Urinary bladder (tissue), 4 donors: ENCODE data around the gene LDLRAD3. TPM values are rescaled to one million over a fixed set of nuclear protein-coding genes. Genes with fewer than 3 reads are reported as not detected.

Source experiments
- DNase-seq: peaks from one replicate; pipeline ENCODE4 v3.0.0-alpha.2; 2015; ENCODE audit errors: extremely low spot score
- H3K27ac ChIP-seq: one replicate; pipeline ENCODE4 v1.5.1; 2013; ENCODE audit warnings: low read depth, mild to moderate bottlenecking, moderate library complexity
- H3K36me3 ChIP-seq: one replicate; pipeline ENCODE4 v1.6.1; 2013; ENCODE audit warnings: mild to moderate bottlenecking, moderate library complexity; ENCODE audit not compliant: insufficient read depth
- H3K4me1 ChIP-seq: one replicate; pipeline ENCODE4 v1.6.1; 2013; ENCODE audit warnings: mild to moderate bottlenecking, moderate library complexity; ENCODE audit not compliant: insufficient read depth
- H3K4me3 ChIP-seq: one replicate; pipeline ENCODE4 v1.5.1; 2013; ENCODE audit warnings: low read depth, low read length
- WGBS: extraction: QIAGEN DNeasy Blood & Tissue Kit; methylation state at CpG from one replicate; pipeline ENCODE4 v1.1.7; 2013; 5-methylcytosine and 5-hydroxymethylcytosine counted together
- polyA plus RNA-seq: library from polyadenylated mRNA; stranded (reverse); fragments of 200-250 nt; gene quantifications from one replicate; pipeline ENCODE4 v1.2.3, GENCODE V29; 2013
- total RNA-seq: library from RNA; depleted of rRNA; stranded (reverse); fragments of >200 nt; gene quantifications from one replicate; pipeline ENCODE4 v1.2.3, GENCODE V29; 2014
- donor health status: healthy with polysubstance abuse.
- donor health status: healthy.

The LDLRAD3 gene
- total and polyA plus RNA-seq, 2 donors = 7.2 to 13.8 TPM

- H3K27ac ChIP-seq = no peak overlapping the region
- DNase-seq = no peak
These were observed 125.8 kb downstream of the LDLRAD3 start for GRCh38 chr11:36069576-36070212.

GRCh38 chr11:36070213-36070953 lies 126.5 kb downstream of the LDLRAD3 start:
- 74% methylated on average over 5 of the region's 5 CpGs for WGBS
- no peaks in the 10 kb centered on the region for H3K36me3 ChIP-seq
- H3K4me1 ChIP-seq = no peaks in the 10 kb centered on the region
- H3K27ac ChIP-seq = no peak overlapping the region
- no peak for DNase-seq
- no peak overlapping the region for H3K4me3 ChIP-seq

More at GRCh38 chr11:36069576-36070212, 125.8 kb downstream of the LDLRAD3 start:
- Histone ChIP-seq H3K4me3 (no peak overlapping the region), H3K36me3 (no peaks in the 10 kb centered on the region), H3K4me1 (no peaks in the 10 kb centered on the region)
- 88% methylated on average over 10 of the region's 10 CpGs for WGBS

GRCh38 chr11:36070954-36071330 lies 127.1 kb downstream of the LDLRAD3 start:
- Histone ChIP-seq H3K36me3 (no peaks in the 10 kb centered on the region), H3K4me1 (no peaks in the 10 kb centered on the region), H3K4me3 (no peak overlapping the region), H3K27ac (no peak overlapping the region)
- DNase-seq = no peak
- WGBS = 94% methylated on average over 5 of the region's 5 CpGs

GRCh38 chr11:36071917-36072500 lies 128.1 kb downstream of the LDLRAD3 start:
- Histone ChIP-seq H3K4me3 (no peak overlapping the region), H3K27ac (no peak overlapping the region), H3K36me3 (no peaks in the 10 kb centered on the region), H3K4me1 (no peaks in the 10 kb centered on the region)
- no peak for DNase-seq
- 76% methylated on average over 2 of the region's 2 CpGs for WGBS

- Histone ChIP-seq H3K36me3 (no peaks in the 10 kb centered on the region), H3K4me1 (no peaks in the 10 kb centered on the region), H3K4me3 (no peak overlapping the region), H3K27ac (no peak overlapping the region)
- WGBS = 50% methylated on average over 9 of the region's 9 CpGs
- DNase-seq = no peak
These were observed 129.7 kb downstream of the LDLRAD3 start for GRCh38 chr11:36073411-36074203.

GRCh38 chr11:36074941-36075431 lies 131.1 kb downstream of the LDLRAD3 start:
- no peak overlapping the region for H3K27ac ChIP-seq
- DNase-seq = no peak
- WGBS = 65% methylated on average over 2 of the region's 2 CpGs

GRCh38 chr11:36077368-36077767 lies 133.5 kb downstream of the LDLRAD3 start:
- Histone ChIP-seq H3K36me3 (no peaks in the 10 kb centered on the region), H3K4me3 (no peak overlapping the region), H3K27ac (no peak overlapping the region), H3K4me1 (no peaks in the 10 kb centered on the region)
- DNase-seq = no peak
- WGBS = 98% methylated on average over 4 of the region's 4 CpGs

More at GRCh38 chr11:36074941-36075431, 131.1 kb downstream of the LDLRAD3 start:
- no peaks in the 10 kb centered on the region for H3K36me3 ChIP-seq
- no peak overlapping the region for H3K4me3 ChIP-seq
- no peaks in the 10 kb centered on the region for H3K4me1 ChIP-seq

GRCh38 chr11:36077886-36078685 lies 134.2 kb downstream of the LDLRAD3 start:
- 92% methylated on average over 10 of the region's 10 CpGs for WGBS
- no peak overlapping the region for H3K27ac ChIP-seq
- no peak overlapping the region for H3K4me3 ChIP-seq
- H3K4me1 ChIP-seq = no peaks in the 10 kb centered on the region
- no peaks in the 10 kb centered on the region for H3K36me3 ChIP-seq
- no peak for DNase-seq

GRCh38 chr11:36078686-36079055 lies 134.8 kb downstream of the LDLRAD3 start:
- Histone ChIP-seq H3K36me3 (no peaks in the 10 kb centered on the region), H3K4me1 (no peaks in the 10 kb centered on the region), H3K4me3 (no peak overlapping the region), H3K27ac (no peak overlapping the region)
- WGBS = 92% methylated on average over 11 of the region's 11 CpGs
- no peak for DNase-seq

GRCh38 chr11:36079878-36080675 lies 136.2 kb downstream of the LDLRAD3 start:
- no peak overlapping the region for H3K27ac ChIP-seq
- no peaks in the 10 kb centered on the region for H3K36me3 ChIP-seq
- DNase-seq = no peak
- H3K4me1 ChIP-seq = no peaks in the 10 kb centered on the region
- 90% methylated on average over 7 of the region's 7 CpGs for WGBS
- no peak overlapping the region for H3K4me3 ChIP-seq

GRCh38 chr11:36081274-36081945 lies 137.5 kb downstream of the LDLRAD3 start:
- DNase-seq = no peak
- WGBS = 94% methylated on average over 11 of the region's 11 CpGs
- Histone ChIP-seq H3K36me3 (no peaks in the 10 kb centered on the region), H3K4me3 (no peak overlapping the region), H3K4me1 (no peaks in the 10 kb centered on the region), H3K27ac (no peak overlapping the region)

- no peak for DNase-seq
- Histone ChIP-seq H3K4me3 (no peak overlapping the region), H3K27ac (no peak overlapping the region), H3K4me1 (no peaks in the 10 kb centered on the region), H3K36me3 (no peaks in the 10 kb centered on the region)
- WGBS = 79% methylated on average over 6 of the region's 6 CpGs
These were observed 142.5 kb downstream of the LDLRAD3 start for GRCh38 chr11:36086366-36086765.
